Panc1 (cell line): ENCODE data around the gene CPSF6. TPM values are rescaled to one million over a fixed set of nuclear protein-coding genes. Genes with fewer than 3 reads are reported as not detected.
"Not testable (repeated sequence)": the region's sequence is repeated elsewhere in the genome, so short reads cannot be mapped to it uniquely, and the experiment has no call there.

Experiments used
- ATAC-seq: fragments of 200-7000 bp; cut with Tn5 transposase; 2 replicates; pipeline ENCODE4 v1.9.1; 2020; ENCODE audit warnings: mild to moderate bottlenecking, moderate library complexity
- Bru-seq: library from RNA; stranded (reverse); fragments of 400-500 nt; gene quantifications from one replicate; lab custom pipeline; 2021; lab: Mats Ljungman, UMichigan
- BruChase-seq, 2 experiments: library from RNA; stranded (reverse); fragments of 400-500 nt; gene quantifications; one replicate each; lab custom pipeline; 2021; lab: Mats Ljungman, UMichigan
- BruUV-seq: library from RNA; stranded (reverse); fragments of 400-500 nt; replicated peaks from 2 replicates; lab custom pipeline; 2021; lab: Mats Ljungman, UMichigan
- CTCF ChIA-PET: fragments of 300-600 bp; sonication (Branson Sonifier 250); formaldehyde crosslinking; loops from one replicate; lab custom pipeline; 2022; ENCODE audit warnings: antibody characterized with exemption; lab: Charles Lee
- POLR2A ChIA-PET: fragments of 300-600 bp; sonication (Branson Sonifier 250); formaldehyde crosslinking; loops from one replicate; lab custom pipeline; 2022; ENCODE audit warnings: antibody characterized with exemption; lab: Charles Lee
- DNase-seq: peaks from one replicate; pipeline ENCODE4 v3.0.0-alpha.2; 2010; ENCODE audit warnings: low read depth, low spot score
- H3K27ac ChIP-seq: 2 replicates; pipeline ENCODE4 v1.5.1; 2011; ENCODE audit warnings: mild to moderate bottlenecking, low read length, inconsistent platforms
- H3K27me3 ChIP-seq: fragments of 200-500 bp; sonication (Bioruptor generic); 2 replicates; pipeline ENCODE4 v1.6.0; 2014; ENCODE audit warnings: low read length, inconsistent platforms; ENCODE audit not compliant: control insufficient read depth, insufficient read depth
- H3K36me3 ChIP-seq: fragments of 200-500 bp; sonication (Bioruptor generic); 2 replicates; pipeline ENCODE4 v1.5.1; 2014; ENCODE audit warnings: inconsistent platforms, mild to moderate bottlenecking, low read length, moderate library complexity; ENCODE audit not compliant: control insufficient read depth, insufficient read depth
- H3K4me1 ChIP-seq: 2 replicates; pipeline ENCODE4 v1.5.1; 2011; ENCODE audit warnings: inconsistent platforms, mild to moderate bottlenecking, low read length, moderate library complexity; ENCODE audit not compliant: control insufficient read depth, insufficient read depth
- H3K4me3 ChIP-seq, 2 experiments: 2 replicates each; pipeline ENCODE4 v1.5.1; 2011 to 2012; ENCODE audit warnings: low read depth in 2 of 2, low read length in 2 of 2, mild to moderate bottlenecking in 2 of 2, inconsistent platforms in 1 of 2, moderate library complexity in 1 of 2
- H3K9me3 ChIP-seq: fragments of 200-500 bp; sonication (Bioruptor generic); 2 replicates; pipeline ENCODE4 v1.5.1; 2014; ENCODE audit warnings: low read depth, mild to moderate bottlenecking, inconsistent platforms, low read length, moderate library complexity; ENCODE audit not compliant: control insufficient read depth, insufficient read depth
- POLR2AphosphoS5 ChIP-seq: IDR thresholded peaks from 2 replicates; pipeline ENCODE4 v1.6.1; 2012; ENCODE audit warnings: mild to moderate bottlenecking, low read depth, low read length, moderate library complexity
- SIN3A ChIP-seq: IDR thresholded peaks from 2 replicates; pipeline ENCODE4 v1.6.1; 2012; ENCODE audit warnings: low read depth, mild to moderate bottlenecking, low read length, moderate library complexity, borderline replicate concordance; ENCODE audit not compliant: insufficient read depth
- TCF7L2 ChIP-seq: IDR thresholded peaks from 2 replicates; pipeline ENCODE4 v1.6.1; 2011; ENCODE audit warnings: mild to moderate bottlenecking, low read depth, low read length, inconsistent platforms
- in situ Hi-C: cut with HindIII; loops from 2 replicates; pipeline ENCODE4 v1.10.0; 2016; ENCODE audit warnings: low sequenced_read_pairs, low pct_unique_long_range_greater_than_20kb
- intact Hi-C: fragments of 100-400 bp; cut with micrococcal nuclease; formaldehyde crosslinking; loops from one replicate; pipeline ENCODE4 v1.10.0; 2022; ENCODE audit not compliant: unreplicated experiment
- long read RNA-seq: library from polyadenylated mRNA; unstranded; transcript quantifications from one replicate; pipeline ENCODE4 v2.0.0, GENCODE V29; 2021; ENCODE audit not compliant: unreplicated experiment
- polyA plus RNA-seq: library from polyadenylated mRNA; unstranded; fragments of >200 nt; gene quantifications from one replicate; pipeline ENCODE4 v1.2.1, GENCODE V29; 2012; ENCODE audit warnings: missing spikeins; ENCODE audit not compliant: insufficient read length
- total RNA-seq: library from RNA; stranded (reverse); gene quantifications from one replicate; pipeline ENCODE4 v1.2.1, GENCODE V29; 2021; ENCODE audit not compliant: unreplicated experiment
- TF ChIP-seq, protein P1 (sequence below): fragments of 450-650 bp; IDR thresholded peaks from 2 replicates; pipeline ENCODE4 v1.5.1; 2017; ENCODE audit warnings: mild to moderate bottlenecking
- TF ChIP-seq, protein P2 (sequence below), 2 experiments: IDR thresholded peaks; 2 replicates each; pipeline ENCODE4 v1.6.1; 2011 to 2012; ENCODE audit warnings: low read depth in 2 of 2, control low read depth in 1 of 2, low read length in 1 of 2, mild to moderate bottlenecking in 1 of 2, moderate library complexity in 1 of 2; ENCODE audit not compliant: insufficient read depth in 1 of 2

CPSF6 gene, protein sequence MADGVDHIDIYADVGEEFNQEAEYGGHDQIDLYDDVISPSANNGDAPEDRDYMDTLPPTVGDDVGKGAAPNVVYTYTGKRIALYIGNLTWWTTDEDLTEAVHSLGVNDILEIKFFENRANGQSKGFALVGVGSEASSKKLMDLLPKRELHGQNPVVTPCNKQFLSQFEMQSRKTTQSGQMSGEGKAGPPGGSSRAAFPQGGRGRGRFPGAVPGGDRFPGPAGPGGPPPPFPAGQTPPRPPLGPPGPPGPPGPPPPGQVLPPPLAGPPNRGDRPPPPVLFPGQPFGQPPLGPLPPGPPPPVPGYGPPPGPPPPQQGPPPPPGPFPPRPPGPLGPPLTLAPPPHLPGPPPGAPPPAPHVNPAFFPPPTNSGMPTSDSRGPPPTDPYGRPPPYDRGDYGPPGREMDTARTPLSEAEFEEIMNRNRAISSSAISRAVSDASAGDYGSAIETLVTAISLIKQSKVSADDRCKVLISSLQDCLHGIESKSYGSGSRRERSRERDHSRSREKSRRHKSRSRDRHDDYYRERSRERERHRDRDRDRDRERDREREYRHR
- 82.0 TPM for total RNA-seq
- polyA plus RNA-seq = 123 TPM
- Bru-seq, nascent RNA = percentile 97 among the genes with signal in this experiment
- percentile 97 among the genes with signal in this experiment for BruChase-seq, experiment 1, labeled RNA remaining after a 2-hour chase
- BruChase-seq, experiment 2, labeled RNA remaining after a 6-hour chase = percentile 95 among the genes with signal in this experiment
- long read RNA-seq, full-length matches to known transcripts = 85 of 166 reads
- long read RNA-seq, partial matches to known transcripts = 40 of 166 reads
- long read RNA-seq, other reads (novel, unspliced or antisense) = 41 of 166 reads

DNA sequence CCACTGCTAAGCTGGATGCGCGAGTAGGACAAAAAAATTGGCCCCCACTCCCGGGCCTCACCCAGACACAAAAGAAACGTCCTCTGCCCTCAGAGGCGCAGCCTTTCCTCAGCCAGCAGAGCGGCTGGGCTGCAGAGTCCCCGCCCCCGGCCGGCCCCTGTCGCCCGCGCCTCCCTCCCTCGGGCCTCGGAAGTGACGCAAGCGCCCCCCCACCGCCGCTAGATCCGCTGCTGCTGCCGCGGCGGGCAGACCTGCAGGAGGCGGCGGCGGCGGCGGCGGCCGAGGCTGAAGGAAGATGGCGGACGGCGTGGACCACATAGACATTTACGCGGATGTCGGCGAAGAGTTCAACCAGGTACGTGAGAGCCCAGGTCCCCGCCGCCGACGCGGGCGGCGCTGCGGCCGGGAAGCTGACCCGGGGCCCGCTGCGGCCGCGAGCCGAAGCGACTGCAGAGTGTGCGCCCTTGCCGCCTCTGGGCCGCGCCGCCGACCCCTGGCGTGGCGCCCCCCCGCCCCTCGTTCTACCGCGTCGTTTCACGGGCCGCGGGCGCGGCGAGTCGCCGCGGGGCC is at the start of gene CPSF6:
Gene CPSF6, plus strand, starts transcription at position 218 of the 570 bp plus-strand sequence. Its CDS starts 78 bp downstream, at position 296.
- ChIA-PET CTCF (no interaction called here), POLR2A (no interaction called here)
- intact Hi-C loops = no loop called here
- peaks cover 32% of the 10 kb centered on the region for H3K4me1 ChIP-seq
- BruUV-seq = no TSS peak
- peaks cover 3% of the 10 kb centered on the region for H3K36me3 ChIP-seq
- H3K27ac ChIP-seq = peak within 1 kb of the TSS; percentile 95
- H3K9me3 ChIP-seq = no peaks in the 10 kb centered on the region
- H3K4me3 ChIP-seq = peak within 1 kb of the TSS; percentile 88 to 94
- in situ Hi-C loops = no loop called here
- ATAC-seq = peak; percentile 99
- DNase-seq = peak; percentile 18
- no peak for TF ChIP-seq TCF7L2
- TF ChIP-seq, protein P1, sequence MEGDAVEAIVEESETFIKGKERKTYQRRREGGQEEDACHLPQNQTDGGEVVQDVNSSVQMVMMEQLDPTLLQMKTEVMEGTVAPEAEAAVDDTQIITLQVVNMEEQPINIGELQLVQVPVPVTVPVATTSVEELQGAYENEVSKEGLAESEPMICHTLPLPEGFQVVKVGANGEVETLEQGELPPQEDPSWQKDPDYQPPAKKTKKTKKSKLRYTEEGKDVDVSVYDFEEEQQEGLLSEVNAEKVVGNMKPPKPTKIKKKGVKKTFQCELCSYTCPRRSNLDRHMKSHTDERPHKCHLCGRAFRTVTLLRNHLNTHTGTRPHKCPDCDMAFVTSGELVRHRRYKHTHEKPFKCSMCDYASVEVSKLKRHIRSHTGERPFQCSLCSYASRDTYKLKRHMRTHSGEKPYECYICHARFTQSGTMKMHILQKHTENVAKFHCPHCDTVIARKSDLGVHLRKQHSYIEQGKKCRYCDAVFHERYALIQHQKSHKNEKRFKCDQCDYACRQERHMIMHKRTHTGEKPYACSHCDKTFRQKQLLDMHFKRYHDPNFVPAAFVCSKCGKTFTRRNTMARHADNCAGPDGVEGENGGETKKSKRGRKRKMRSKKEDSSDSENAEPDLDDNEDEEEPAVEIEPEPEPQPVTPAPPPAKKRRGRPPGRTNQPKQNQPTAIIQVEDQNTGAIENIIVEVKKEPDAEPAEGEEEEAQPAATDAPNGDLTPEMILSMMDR = no peak
- peak; percentile 71; the same call in 1 of the 2 replicates for TF ChIP-seq SIN3A
- peak; percentile 85 for TF ChIP-seq POLR2AphosphoS5
- TF ChIP-seq, protein P2, sequence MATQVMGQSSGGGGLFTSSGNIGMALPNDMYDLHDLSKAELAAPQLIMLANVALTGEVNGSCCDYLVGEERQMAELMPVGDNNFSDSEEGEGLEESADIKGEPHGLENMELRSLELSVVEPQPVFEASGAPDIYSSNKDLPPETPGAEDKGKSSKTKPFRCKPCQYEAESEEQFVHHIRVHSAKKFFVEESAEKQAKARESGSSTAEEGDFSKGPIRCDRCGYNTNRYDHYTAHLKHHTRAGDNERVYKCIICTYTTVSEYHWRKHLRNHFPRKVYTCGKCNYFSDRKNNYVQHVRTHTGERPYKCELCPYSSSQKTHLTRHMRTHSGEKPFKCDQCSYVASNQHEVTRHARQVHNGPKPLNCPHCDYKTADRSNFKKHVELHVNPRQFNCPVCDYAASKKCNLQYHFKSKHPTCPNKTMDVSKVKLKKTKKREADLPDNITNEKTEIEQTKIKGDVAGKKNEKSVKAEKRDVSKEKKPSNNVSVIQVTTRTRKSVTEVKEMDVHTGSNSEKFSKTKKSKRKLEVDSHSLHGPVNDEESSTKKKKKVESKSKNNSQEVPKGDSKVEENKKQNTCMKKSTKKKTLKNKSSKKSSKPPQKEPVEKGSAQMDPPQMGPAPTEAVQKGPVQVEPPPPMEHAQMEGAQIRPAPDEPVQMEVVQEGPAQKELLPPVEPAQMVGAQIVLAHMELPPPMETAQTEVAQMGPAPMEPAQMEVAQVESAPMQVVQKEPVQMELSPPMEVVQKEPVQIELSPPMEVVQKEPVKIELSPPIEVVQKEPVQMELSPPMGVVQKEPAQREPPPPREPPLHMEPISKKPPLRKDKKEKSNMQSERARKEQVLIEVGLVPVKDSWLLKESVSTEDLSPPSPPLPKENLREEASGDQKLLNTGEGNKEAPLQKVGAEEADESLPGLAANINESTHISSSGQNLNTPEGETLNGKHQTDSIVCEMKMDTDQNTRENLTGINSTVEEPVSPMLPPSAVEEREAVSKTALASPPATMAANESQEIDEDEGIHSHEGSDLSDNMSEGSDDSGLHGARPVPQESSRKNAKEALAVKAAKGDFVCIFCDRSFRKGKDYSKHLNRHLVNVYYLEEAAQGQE (IDR thresholded peaks at IDR 0.05; ENCODE audit: insufficient read depth in 1 of 2, low read depth in 2 of 2, low read length in 1 of 2) = no peak
- H3K27me3 ChIP-seq = no peaks in the 10 kb centered on the region

DNA sequence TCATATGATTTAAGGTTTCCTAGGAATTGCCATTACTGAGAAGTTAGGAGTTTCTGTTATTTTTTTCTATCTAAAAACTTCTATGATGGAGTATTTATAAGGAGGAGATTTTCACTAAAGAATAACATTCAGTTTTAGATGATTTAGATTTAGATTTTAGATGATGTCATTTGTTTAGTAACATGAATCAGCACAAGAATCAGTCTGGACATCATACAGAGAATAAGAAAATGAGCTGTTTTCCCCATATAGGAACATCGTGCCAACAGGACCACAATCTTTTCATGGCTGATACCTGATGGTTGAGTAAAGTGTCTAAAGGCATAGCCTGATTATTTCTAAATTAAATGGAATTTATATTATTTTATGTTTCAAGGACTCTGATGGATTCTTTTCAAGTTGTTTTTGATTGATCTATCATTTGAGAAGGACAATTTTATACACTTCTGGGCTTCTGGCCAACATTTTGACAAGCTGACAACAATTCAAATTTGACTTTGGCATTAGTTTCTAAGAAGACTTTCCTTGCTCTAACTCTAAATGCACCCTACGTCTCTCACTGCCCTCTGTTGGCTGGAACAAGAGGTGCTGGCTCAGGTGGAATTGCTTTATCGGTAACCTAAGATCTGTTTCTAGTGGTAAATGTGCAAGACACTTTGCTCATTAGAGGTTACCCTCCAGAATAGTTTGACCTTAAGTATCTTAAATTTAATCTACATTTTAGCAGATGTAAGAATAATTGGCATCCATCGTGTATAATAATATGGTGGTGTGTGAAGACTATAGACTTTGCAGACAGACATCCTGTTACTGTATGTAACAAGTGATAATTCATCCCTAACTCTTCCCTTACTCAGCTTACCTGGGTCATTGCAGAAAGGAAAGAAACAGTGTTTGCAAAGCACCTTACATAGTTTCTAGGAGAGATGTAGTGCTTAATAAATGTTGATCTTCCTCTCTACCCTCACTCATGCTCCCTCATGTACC is 42.8 kb upstream of the CPSF6 start:
- H3K36me3 ChIP-seq = no peaks in the 10 kb centered on the region
- in situ Hi-C loops = no loop called here
- DNase-seq = peak; percentile 17
- H3K27ac ChIP-seq = no peak overlapping the region
- no peak for ATAC-seq
- no peaks in the 10 kb centered on the region for H3K27me3 ChIP-seq
- no peak for TF ChIP-seq TCF7L2
- TF ChIP-seq, protein P1 = peak; percentile 52; the same call in 1 of the 2 replicates
- H3K4me3 ChIP-seq = no peak overlapping the region
- CTCF ChIA-PET = no interaction called here
- intact Hi-C loops = no loop called here
- POLR2A ChIA-PET = no interaction called here
- H3K9me3 ChIP-seq = no peaks in the 10 kb centered on the region; the same call in 1 of the 2 replicates
- BruUV-seq = no TSS peak
- no peaks in the 10 kb centered on the region for H3K4me1 ChIP-seq

DNA sequence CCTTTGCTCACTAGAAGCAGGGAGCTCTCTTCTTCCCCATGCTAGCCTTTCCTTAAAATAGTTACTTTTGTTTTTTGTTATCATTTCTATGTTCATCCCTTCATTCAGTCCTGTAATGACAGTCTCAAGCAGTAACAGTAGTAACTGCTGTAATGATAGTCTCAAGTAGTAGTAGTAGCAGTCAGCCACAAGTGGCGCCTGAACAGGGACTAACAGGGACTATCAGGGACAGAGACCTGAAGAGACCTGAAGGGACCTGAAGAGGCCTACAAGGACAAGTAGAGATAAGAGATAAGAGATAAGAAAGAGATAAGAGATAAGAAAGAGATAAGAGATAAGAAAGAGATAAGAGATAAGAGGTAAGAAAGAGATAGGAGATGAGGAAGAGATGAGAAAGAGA is 39.4 kb upstream of the CPSF6 start:
- ATAC-seq, intact Hi-C loops, BruUV-seq: not testable (repeated sequence)

More for the DNA sequence above, 39.4 kb upstream of the CPSF6 start:
- H3K36me3 ChIP-seq, H3K27ac ChIP-seq, H3K27me3 ChIP-seq, H3K4me3 ChIP-seq, POLR2A ChIA-PET, in situ Hi-C loops, CTCF ChIA-PET, DNase-seq, H3K4me1 ChIP-seq, H3K9me3 ChIP-seq: not testable (repeated sequence)
